GM13977 (cell line): Measurements from ENCODE around the gene ZNF697.
"Not testable (repeated sequence)": the region's sequence is repeated elsewhere in the genome, so short reads cannot be mapped to it uniquely, and the experiment has no call there.

Experiments
- DNase-seq: peaks from one replicate; pipeline ENCODE4 v3.0.0; 2012; ENCODE audit warnings: low spot score
- CTCF ChIP-seq: IDR thresholded peaks from 2 replicates; pipeline ENCODE4 v1.5.1; 2012; ENCODE audit warnings: mild to moderate bottlenecking, control low read depth; ENCODE audit not compliant: insufficient read depth; ENCODE audit errors: extremely low read depth, missing control alignments
- in situ Hi-C: fragments of 300-500 bp; cut with MboI; formaldehyde crosslinking; loops from one replicate; pipeline ENCODE4 v1.12.0; 2022; ENCODE audit warnings: low sequenced_read_pairs, low pct_unique_long_range_greater_than_20kb, mixed read lengths, inconsistent platforms; ENCODE audit not compliant: unreplicated experiment

ZNF697 gene

DNA sequence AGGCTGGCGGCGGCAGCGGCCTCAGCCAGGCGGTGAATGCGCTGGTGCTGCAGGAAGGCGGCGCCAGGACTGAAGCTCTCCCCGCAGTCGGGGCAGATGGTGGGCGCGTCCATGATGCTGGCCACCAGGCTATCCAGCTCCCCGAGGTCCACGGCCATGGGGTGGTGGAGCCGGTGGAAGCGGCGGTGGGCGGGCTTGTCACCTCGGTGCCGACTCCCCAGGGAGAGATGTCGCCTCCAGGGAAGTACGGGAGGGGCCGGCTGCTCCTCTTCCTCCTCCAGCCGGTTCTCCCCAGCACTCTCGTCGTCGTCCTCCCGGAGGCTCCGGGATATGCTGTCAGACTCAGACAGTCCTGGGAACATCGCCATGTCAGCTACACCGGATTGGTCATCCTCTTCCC is 24.4 kb downstream of the ZNF697 start:
- no peak for DNase-seq
- in situ Hi-C loops = no loop called here
- TF ChIP-seq CTCF = no peak

DNA sequence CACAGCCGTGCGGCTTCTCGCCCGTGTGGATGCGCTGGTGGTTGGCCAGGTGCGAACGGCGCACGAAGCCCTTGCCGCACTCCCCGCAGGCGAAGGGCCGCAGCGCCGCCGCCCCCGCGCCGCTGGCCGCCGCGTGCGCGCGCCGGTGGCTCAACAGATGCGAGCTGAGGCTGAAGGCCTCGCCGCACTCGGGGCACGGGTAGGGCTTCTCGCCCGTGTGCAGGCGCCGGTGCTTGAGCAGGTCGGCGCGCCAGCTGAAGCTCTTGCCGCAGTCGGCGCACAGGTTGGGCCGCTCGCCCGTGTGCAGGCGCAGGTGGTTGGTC is 24.9 kb downstream of the ZNF697 start:
- TF ChIP-seq CTCF = no peak
- no peak for DNase-seq
- in situ Hi-C loops = no loop called here

DNA sequence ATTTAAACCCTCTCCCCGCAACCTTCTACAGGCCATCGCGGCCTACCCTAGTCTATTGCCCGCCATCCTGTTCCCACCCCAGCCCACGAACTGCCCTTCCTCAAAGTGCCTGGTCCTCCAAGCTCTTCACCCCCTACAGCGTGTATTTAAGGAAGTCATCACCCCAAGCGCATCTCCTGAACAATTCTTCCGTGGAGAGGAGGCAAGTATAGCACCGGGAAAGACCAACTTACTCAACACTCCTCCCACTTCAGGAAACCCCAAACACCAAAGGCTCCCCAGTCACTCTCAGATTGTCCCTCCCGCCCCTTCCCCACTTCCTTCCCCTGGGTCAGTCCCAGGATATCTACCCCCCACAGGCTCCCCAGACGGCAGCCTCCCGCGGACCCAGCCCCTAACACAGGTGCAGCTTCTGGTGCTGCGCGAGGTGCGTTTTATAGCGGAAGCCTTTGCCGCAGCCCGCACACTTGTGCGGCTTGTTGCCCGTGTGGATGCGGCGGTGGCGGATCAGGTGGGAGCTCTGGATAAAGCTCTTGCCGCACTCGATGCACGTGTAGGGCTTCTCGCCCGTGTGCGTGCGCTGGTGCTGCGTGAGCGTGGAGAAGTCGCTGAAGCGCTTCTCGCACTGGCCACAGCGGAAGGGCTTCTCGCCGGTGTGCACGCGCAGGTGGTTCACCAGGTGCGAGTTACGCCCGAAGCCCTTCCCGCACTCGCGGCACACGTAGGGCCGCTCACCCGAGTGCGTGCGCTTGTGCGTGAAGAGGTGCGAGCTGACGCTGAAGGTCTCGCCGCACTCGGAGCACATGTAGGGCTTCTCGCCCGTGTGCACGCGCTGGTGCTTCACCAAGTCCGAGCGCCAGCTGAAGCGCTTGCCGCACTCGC is 25.5 kb downstream of the ZNF697 start:
- no peak for DNase-seq
- no peak for TF ChIP-seq CTCF
- in situ Hi-C loops = no loop called here

DNA sequence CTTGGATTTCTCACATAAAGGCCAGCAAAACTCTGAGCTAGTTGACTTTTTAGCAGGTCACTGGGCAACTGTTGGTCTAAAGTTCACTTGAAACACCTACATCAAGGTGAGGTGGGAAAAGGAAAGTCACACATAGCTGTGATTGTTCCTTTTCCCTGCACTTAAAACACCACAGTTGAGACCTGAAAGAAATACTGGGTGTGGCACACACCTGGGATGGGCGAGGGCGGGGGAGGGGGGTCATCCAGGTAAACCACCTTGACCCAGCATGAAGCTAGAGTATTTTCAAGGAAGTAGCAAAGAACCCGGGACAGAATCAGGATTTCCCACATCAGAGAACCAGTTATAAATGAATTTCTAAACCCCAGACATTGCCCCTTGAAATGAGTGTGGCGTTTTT is 26.4 kb downstream of the ZNF697 start:
- in situ Hi-C loops = no loop called here
- no peak for TF ChIP-seq CTCF
- DNase-seq = no peak

GRCh38 chr1:119617751-119618691 is 30.0 kb downstream of the ZNF697 start:
- TF ChIP-seq CTCF = no peak
- DNase-seq = no peak
- in situ Hi-C loops = loop anchor here (5.0 kb wide), 1 partner anchor 44 kb away; no protein-coding TSS in a partner anchor

GRCh38 chr1:119616748-119617147 is 31.3 kb downstream of the ZNF697 start:
- DNase-seq = not testable (repeated sequence)
- in situ Hi-C loops = loop anchor here (5.0 kb wide), 1 partner anchor 46 kb away; no protein-coding TSS in a partner anchor

GRCh38 chr1:119615100-119615499 is 33.0 kb downstream of the ZNF697 start:
- DNase-seq = not testable (repeated sequence)
- in situ Hi-C loops = loop anchor here (5.0 kb wide), 1 partner anchor 47 kb away; no protein-coding TSS in a partner anchor
